ENCODE data around the gene AKR1A1. TPM values are rescaled to one million over a fixed set of nuclear protein-coding genes. Genes with fewer than 3 reads are reported as not detected.

Gene AKR1A1
- total and polyA plus RNA-seq, 2 of the 8 experiments (the other 6 are each of a cell fraction or from before 2014, with no cell fraction given), result 344 to 435 TPM

GRCh38 chr1:45521413-45522323, 29.0 kb upstream of the AKR1A1 start, which contains the start of gene PRDX1 (continued):
- TF ChIP-seq SRF (IDR thresholded peaks at IDR 0.05; ENCODE audit: low read depth, low read length) (no peak), SP4 (IDR thresholded peaks at IDR 0.05; ENCODE audit: low read length) (peak; percentile 75; the same call in 1 of the 2 replicates), CEBPB (IDR thresholded peaks at IDR 0.05; ENCODE audit: low read depth, low read length) (no peak), SAP30 (IDR thresholded peaks at IDR 0.05; ENCODE audit: insufficient read depth, insufficient replicate concordance, low read length) (peak; percentile 10), ASH2L (IDR thresholded peaks at IDR 0.05; ENCODE audit: low read length) (peak; percentile 59), SIX5 (IDR thresholded peaks at IDR 0.05; ENCODE audit: low read depth, low read length) (no peak), MAX (IDR thresholded peaks at IDR 0.05) (0 out of 2 replicates have a peak, but pooled peaks have one; percentile 46)
- TF ChIP-seq, protein P1, sequence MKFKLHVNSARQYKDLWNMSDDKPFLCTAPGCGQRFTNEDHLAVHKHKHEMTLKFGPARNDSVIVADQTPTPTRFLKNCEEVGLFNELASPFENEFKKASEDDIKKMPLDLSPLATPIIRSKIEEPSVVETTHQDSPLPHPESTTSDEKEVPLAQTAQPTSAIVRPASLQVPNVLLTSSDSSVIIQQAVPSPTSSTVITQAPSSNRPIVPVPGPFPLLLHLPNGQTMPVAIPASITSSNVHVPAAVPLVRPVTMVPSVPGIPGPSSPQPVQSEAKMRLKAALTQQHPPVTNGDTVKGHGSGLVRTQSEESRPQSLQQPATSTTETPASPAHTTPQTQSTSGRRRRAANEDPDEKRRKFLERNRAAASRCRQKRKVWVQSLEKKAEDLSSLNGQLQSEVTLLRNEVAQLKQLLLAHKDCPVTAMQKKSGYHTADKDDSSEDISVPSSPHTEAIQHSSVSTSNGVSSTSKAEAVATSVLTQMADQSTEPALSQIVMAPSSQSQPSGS (IDR thresholded peaks at IDR 0.05; ENCODE audit: low read length), result peak; percentile 89; the same call in 1 of the 2 replicates
